Vagina (tissue), 2 donors: ENCODE measurements around the gene IL23A. TPM values are rescaled to one million over a fixed set of nuclear protein-coding genes. Genes with fewer than 3 reads are reported as not detected.
"Not testable (repeated sequence)": the region's sequence is repeated elsewhere in the genome, so short reads cannot be mapped to it uniquely, and the experiment has no call there.

Experiments used
- DNase-seq, 2 donors: peaks; one replicate each; pipeline ENCODE4 v3.0.0-alpha.2; 2017; ENCODE audit errors: extremely low spot score in 2 of 2
- H3K27ac ChIP-seq: fragments of 200-600 bp; sonication (generic); one replicate; pipeline ENCODE4 v1.5.1; 2019
- H3K27me3 ChIP-seq: fragments of 200-600 bp; sonication (generic); one replicate; pipeline ENCODE4 v1.5.1; 2019
- H3K36me3 ChIP-seq, 2 donors: fragments of 200-600 bp; sonication (generic); one replicate each; pipeline ENCODE4 v1.5.1; 2017 to 2019
- H3K4me1 ChIP-seq: fragments of 200-600 bp; sonication (generic); one replicate; pipeline ENCODE4 v1.5.1; 2019
- H3K4me3 ChIP-seq, 2 donors: fragments of 200-600 bp; sonication (generic); 1 replicate in 1 of 2; 2 replicates in 1 of 2; pipeline ENCODE4 v1.5.1; 2016 to 2019
- H3K9me3 ChIP-seq: fragments of 200-600 bp; sonication (generic); one replicate; pipeline ENCODE4 v1.5.1; 2019
- CTCF ChIP-seq, 3 experiments: fragments of 450-650 bp in 2 of 3; fragments of 200-600 bp in 1 of 3; sonication (generic) in 1 of 3; IDR thresholded peaks; one replicate each; pipeline ENCODE4 v1.5.1; 2017 to 2019; ENCODE audit warnings: antibody characterized with exemption in 3 of 3, mild to moderate bottlenecking in 2 of 3, moderate library complexity in 2 of 3
- POLR2A ChIP-seq, 2 donors: fragments of 450-650 bp; IDR thresholded peaks; one replicate each; pipeline ENCODE4 v1.6.1; 2017; ENCODE audit warnings: antibody characterized with exemption in 2 of 2, mild to moderate bottlenecking in 2 of 2, moderate library complexity in 2 of 2
- POLR2AphosphoS5 ChIP-seq, 2 donors: sonication (generic); formaldehyde crosslinking; IDR thresholded peaks; one replicate each; pipeline ENCODE4 v1.9.0; 2017; ENCODE audit warnings: antibody characterized with exemption in 2 of 2, mild to moderate bottlenecking in 2 of 2, low read depth in 1 of 2; ENCODE audit not compliant: insufficient read depth in 1 of 2
- intact Hi-C: fragments of 100-400 bp; cut with DNase I; formaldehyde crosslinking; loops from one replicate; pipeline ENCODE4 v1.15.1; 2023
- total RNA-seq: library from RNA; depleted of rRNA; stranded (reverse); fragments of >200 nt; gene quantifications from one replicate; pipeline ENCODE4 v1.2.3, GENCODE V29; 2016

Gene IL23A
- total RNA-seq, 1 donor from 2014 or later = not detected

- Histone ChIP-seq H3K4me1 (peaks cover 12% of the 10 kb centered on the region), H3K27ac (no peak overlapping the region), H3K4me3 (no peak overlapping the region), H3K36me3 (peaks cover 0 to 11% of the 10 kb centered on the region in 2 donors), H3K27me3 (no peaks in the 10 kb centered on the region), H3K9me3 (no peaks in the 10 kb centered on the region)
- intact Hi-C loops = no loop called here
- no peak for DNase-seq
- no peak for TF ChIP-seq POLR2A (IDR thresholded peaks at IDR 0.05)
- no peak for TF ChIP-seq CTCF (IDR thresholded peaks at IDR 0.05)
- TF ChIP-seq POLR2AphosphoS5 (IDR thresholded peaks at IDR 0.05; ENCODE audit: insufficient read depth in 1 of 2, low read depth in 1 of 2) = no peak
These were observed 882 bp upstream of the IL23A start for GRCh38 chr12:56337753-56338251.

- H3K36me3 ChIP-seq = peaks cover 0 to 22% of the 10 kb centered on the region in 2 donors
- intact Hi-C loops = no loop called here
- H3K27me3 ChIP-seq = no peaks in the 10 kb centered on the region
- H3K9me3 ChIP-seq = no peaks in the 10 kb centered on the region
- H3K4me3 ChIP-seq = no peak overlapping the region
- TF ChIP-seq POLR2A (IDR thresholded peaks at IDR 0.05) (no peak), CTCF (IDR thresholded peaks at IDR 0.05) (no peak), POLR2AphosphoS5 (IDR thresholded peaks at IDR 0.05; ENCODE audit: insufficient read depth in 1 of 2, low read depth in 1 of 2) (no peak)
- H3K27ac ChIP-seq = no peak overlapping the region
- no peak for DNase-seq
- H3K4me1 ChIP-seq = peaks cover 6% of the 10 kb centered on the region
These were observed 406 bp downstream of the IL23A start for GRCh38 chr12:56339158-56339422.

GRCh38 chr12:56341616-56342015 is 2.9 kb downstream of the IL23A start:
- Histone ChIP-seq H3K4me1 (no peaks in the 10 kb centered on the region), H3K9me3 (no peaks in the 10 kb centered on the region), H3K4me3 (no peak overlapping the region), H3K27ac (no peak overlapping the region), H3K27me3 (no peaks in the 10 kb centered on the region), H3K36me3 (peaks cover 0 to 42% of the 10 kb centered on the region in 2 donors)
- DNase-seq = no peak
- intact Hi-C loops = no loop called here
- TF ChIP-seq POLR2A (IDR thresholded peaks at IDR 0.05) = no peak
- TF ChIP-seq POLR2AphosphoS5 (IDR thresholded peaks at IDR 0.05; ENCODE audit: insufficient read depth in 1 of 2, low read depth in 1 of 2) = no peak
- no peak for TF ChIP-seq CTCF (IDR thresholded peaks at IDR 0.05)

- H3K9me3 ChIP-seq, H3K27ac ChIP-seq, H3K4me1 ChIP-seq, intact Hi-C loops, H3K4me3 ChIP-seq, DNase-seq, H3K27me3 ChIP-seq: not testable (repeated sequence)
- H3K36me3 ChIP-seq = peaks cover 0 to 48% of the 10 kb centered on the region in 2 donors
These were observed 3.6 kb downstream of the IL23A start for GRCh38 chr12:56342290-56342689.

GRCh38 chr12:56346675-56347074 is 8.0 kb downstream of the IL23A start:
- no peak for TF ChIP-seq POLR2AphosphoS5 (IDR thresholded peaks at IDR 0.05; ENCODE audit: insufficient read depth in 1 of 2, low read depth in 1 of 2)
- TF ChIP-seq POLR2A (IDR thresholded peaks at IDR 0.05) = no peak
- no peak for TF ChIP-seq CTCF (IDR thresholded peaks at IDR 0.05)
- H3K9me3 ChIP-seq = no peaks in the 10 kb centered on the region
- no peak overlapping the region for H3K4me3 ChIP-seq
- intact Hi-C loops = no loop called here
- no peaks in the 10 kb centered on the region for H3K27me3 ChIP-seq
- peaks cover 6 to 90% of the 10 kb centered on the region in 2 donors for H3K36me3 ChIP-seq
- no peak overlapping the region for H3K27ac ChIP-seq
- no peak for DNase-seq
- H3K4me1 ChIP-seq = no peaks in the 10 kb centered on the region

GRCh38 chr12:56347255-56347654 is 8.6 kb downstream of the IL23A start:
- H3K27ac ChIP-seq, H3K9me3 ChIP-seq, DNase-seq, H3K27me3 ChIP-seq, intact Hi-C loops, H3K4me3 ChIP-seq, H3K4me1 ChIP-seq: not testable (repeated sequence)
- H3K36me3 ChIP-seq = peaks cover 6 to 90% of the 10 kb centered on the region in 2 donors
